Islet of Langerhans (tissue), 1 donor: ENCODE measurements around the gene SENP8.
"Not testable (repeated sequence)": the region's sequence is repeated elsewhere in the genome, so short reads cannot be mapped to it uniquely, and the experiment has no call there.

Experiments
- FAIRE-seq: peaks from one replicate; lab custom pipeline; 2011; peaks lifted over from hg19 to GRCh38; lab: Jason Lieb, UNC

SENP8 gene

GRCh38 chr15:72118017-72118978 lies at the start of gene SENP8, which contains the start of gene MYO9A:
TSS of gene SENP8 (plus strand) at chr15:72118403. CDS start at chr15:72139624, 21,221 bp downstream.
TSS of gene MYO9A (minus strand) at chr15:72118150. CDS start at chr15:72046563, 71,587 bp downstream.
- peak; percentile 91 for FAIRE-seq

- no peak for FAIRE-seq
Observed at GRCh38 chr15:72068856-72069255, 49.3 kb upstream of the SENP8 start.

- no peak for FAIRE-seq
Observed at GRCh38 chr15:72070817-72071447, 47.3 kb upstream of the SENP8 start.

GRCh38 chr15:72071448-72071825 lies 46.8 kb upstream of the SENP8 start:
- not testable (repeated sequence) for FAIRE-seq

- FAIRE-seq: no peak
Observed at GRCh38 chr15:72074335-72075060, 43.7 kb upstream of the SENP8 start.

- FAIRE-seq: no peak
Observed at GRCh38 chr15:72077950-72078349, 40.3 kb upstream of the SENP8 start.

GRCh38 chr15:72078887-72079286 lies 39.3 kb upstream of the SENP8 start:
- FAIRE-seq: no peak

- FAIRE-seq: no peak
Observed at GRCh38 chr15:72082176-72082575, 36.0 kb upstream of the SENP8 start.

GRCh38 chr15:72086010-72086697 lies 32.0 kb upstream of the SENP8 start:
- no peak for FAIRE-seq

GRCh38 chr15:72086920-72087648 lies 31.1 kb upstream of the SENP8 start:
- FAIRE-seq: no peak

GRCh38 chr15:72092006-72092405 lies 26.2 kb upstream of the SENP8 start:
- FAIRE-seq: no peak

GRCh38 chr15:72092691-72093090 lies 25.5 kb upstream of the SENP8 start:
- no peak for FAIRE-seq

- no peak for FAIRE-seq
Observed at GRCh38 chr15:72096796-72097195, 21.4 kb upstream of the SENP8 start.

- FAIRE-seq: no peak
Observed at GRCh38 chr15:72098040-72098439, 20.2 kb upstream of the SENP8 start.

GRCh38 chr15:72099155-72099554 lies 19.0 kb upstream of the SENP8 start:
- no peak for FAIRE-seq

- FAIRE-seq: not testable (repeated sequence)
Observed at GRCh38 chr15:72100551-72100950, 17.7 kb upstream of the SENP8 start.

- FAIRE-seq: no peak
Observed at GRCh38 chr15:72105111-72105510, 13.1 kb upstream of the SENP8 start.

GRCh38 chr15:72106068-72106467 lies 12.1 kb upstream of the SENP8 start:
- no peak for FAIRE-seq

- no peak for FAIRE-seq
Observed at GRCh38 chr15:72110355-72110754, 7.8 kb upstream of the SENP8 start.

GRCh38 chr15:72112116-72112515 lies 6.1 kb upstream of the SENP8 start:
- FAIRE-seq: no peak

- no peak for FAIRE-seq
Observed at GRCh38 chr15:72112805-72113204, 5.4 kb upstream of the SENP8 start.
